SK-N-SH treated with all-trans-retinoic acid at 6 μM for 48 hours (cell line): ENCODE measurements around the gene RTN1.

Experiments
- ATAC-seq: fragments of 200-7000 bp; cut with Tn5 transposase; 3 replicates; pipeline ENCODE4 v1.9.1; 2020; ENCODE audit warnings: mild to moderate bottlenecking, moderate library complexity
- ARNTL ChIP-seq: fragments of 450-650 bp; formaldehyde crosslinking; IDR thresholded peaks from 2 replicates; pipeline ENCODE4 v1.5.0; 2020; ENCODE audit warnings: low read depth, mild to moderate bottlenecking, moderate library complexity, borderline replicate concordance
- BACH2 ChIP-seq: fragments of 250-450 bp; sonication (Bioruptor Pico); IDR thresholded peaks from 2 replicates; pipeline ENCODE4 v1.9.0; 2021; ENCODE audit warnings: mild to moderate bottlenecking, borderline replicate concordance
- ESRRG ChIP-seq: fragments of 250-450 bp; sonication (Bioruptor Pico); IDR thresholded peaks from 2 replicates; pipeline ENCODE4 v1.6.1; 2021; ENCODE audit warnings: mild to moderate bottlenecking
- GLIS3 ChIP-seq: fragments of 250-450 bp; sonication (Bioruptor Pico); IDR thresholded peaks from 2 replicates; pipeline ENCODE4 v1.5.0; 2020; ENCODE audit warnings: mild to moderate bottlenecking, moderate library complexity
- ISL1 ChIP-seq: fragments of 250-450 bp; sonication (Bioruptor Pico); IDR thresholded peaks from 2 replicates; pipeline ENCODE4 v2.1.2; 2022; ENCODE audit warnings: mild to moderate bottlenecking, moderate library complexity
- OSR1 ChIP-seq: fragments of 250-450 bp; sonication (Bioruptor Pico); IDR thresholded peaks from 2 replicates; pipeline ENCODE4 v1.8.0; 2022; ENCODE audit warnings: moderate library complexity, mild to moderate bottlenecking, inconsistent platforms
- PATZ1 ChIP-seq: fragments of 250-450 bp; sonication (Bioruptor Pico); IDR thresholded peaks from 2 replicates; pipeline ENCODE4 v1.8.0; 2020; ENCODE audit warnings: mild to moderate bottlenecking, moderate library complexity, borderline replicate concordance
- POU6F1 ChIP-seq: fragments of 250-450 bp; sonication (Bioruptor Pico); IDR thresholded peaks from 2 replicates; pipeline ENCODE4 v1.8.0; 2021; ENCODE audit warnings: low read depth, mild to moderate bottlenecking, moderate library complexity, borderline replicate concordance
- PPARA ChIP-seq: fragments of 250-450 bp; sonication (Bioruptor Pico); IDR thresholded peaks from 2 replicates; pipeline ENCODE4 v1.5.0; 2020; ENCODE audit warnings: mild to moderate bottlenecking, borderline replicate concordance
- RARB ChIP-seq: fragments of 250-450 bp; sonication (Bioruptor Pico); IDR thresholded peaks from 2 replicates; pipeline ENCODE4 v1.8.0; 2021; ENCODE audit warnings: mild to moderate bottlenecking, moderate library complexity
- TCF4 ChIP-seq: fragments of 250-450 bp; sonication (Bioruptor Pico); IDR thresholded peaks from 2 replicates; pipeline ENCODE4 v1.8.0; 2021; ENCODE audit warnings: mild to moderate bottlenecking, moderate library complexity, borderline replicate concordance
- TOX ChIP-seq: fragments of 250-450 bp; sonication (Bioruptor Pico); IDR thresholded peaks from 2 replicates; pipeline ENCODE4 v1.8.0; 2021; ENCODE audit warnings: mild to moderate bottlenecking, moderate library complexity, borderline replicate concordance
- TSHZ2 ChIP-seq: fragments of 250-450 bp; sonication (Bioruptor Pico); IDR thresholded peaks from 2 replicates; pipeline ENCODE4 v1.5.0; 2020; ENCODE audit warnings: mild to moderate bottlenecking, moderate library complexity
- ZFP3 ChIP-seq: fragments of 250-450 bp; sonication (Bioruptor Pico); IDR thresholded peaks from 2 replicates; pipeline ENCODE4 v1.5.0; 2020; ENCODE audit warnings: mild to moderate bottlenecking, moderate library complexity
- ZFP30 ChIP-seq: fragments of 450-650 bp; formaldehyde crosslinking; IDR thresholded peaks from 2 replicates; pipeline ENCODE4 v1.5.0; 2022; ENCODE audit warnings: mild to moderate bottlenecking, moderate library complexity
- ZNF70 ChIP-seq: fragments of 450-650 bp; formaldehyde crosslinking; IDR thresholded peaks from 2 replicates; pipeline ENCODE4 v1.5.0; 2020; ENCODE audit warnings: mild to moderate bottlenecking, moderate library complexity
- ZNF8 ChIP-seq: fragments of 450-650 bp; formaldehyde crosslinking; IDR thresholded peaks from 2 replicates; pipeline ENCODE4 v1.5.0; 2020; ENCODE audit warnings: mild to moderate bottlenecking, moderate library complexity
- TF ChIP-seq, protein P1 (sequence below): fragments of 250-450 bp; sonication (Bioruptor Pico); IDR thresholded peaks from 2 replicates; pipeline ENCODE4 v1.5.1; 2020; ENCODE audit warnings: low read depth, mild to moderate bottlenecking, moderate library complexity

RTN1 gene

DNA sequence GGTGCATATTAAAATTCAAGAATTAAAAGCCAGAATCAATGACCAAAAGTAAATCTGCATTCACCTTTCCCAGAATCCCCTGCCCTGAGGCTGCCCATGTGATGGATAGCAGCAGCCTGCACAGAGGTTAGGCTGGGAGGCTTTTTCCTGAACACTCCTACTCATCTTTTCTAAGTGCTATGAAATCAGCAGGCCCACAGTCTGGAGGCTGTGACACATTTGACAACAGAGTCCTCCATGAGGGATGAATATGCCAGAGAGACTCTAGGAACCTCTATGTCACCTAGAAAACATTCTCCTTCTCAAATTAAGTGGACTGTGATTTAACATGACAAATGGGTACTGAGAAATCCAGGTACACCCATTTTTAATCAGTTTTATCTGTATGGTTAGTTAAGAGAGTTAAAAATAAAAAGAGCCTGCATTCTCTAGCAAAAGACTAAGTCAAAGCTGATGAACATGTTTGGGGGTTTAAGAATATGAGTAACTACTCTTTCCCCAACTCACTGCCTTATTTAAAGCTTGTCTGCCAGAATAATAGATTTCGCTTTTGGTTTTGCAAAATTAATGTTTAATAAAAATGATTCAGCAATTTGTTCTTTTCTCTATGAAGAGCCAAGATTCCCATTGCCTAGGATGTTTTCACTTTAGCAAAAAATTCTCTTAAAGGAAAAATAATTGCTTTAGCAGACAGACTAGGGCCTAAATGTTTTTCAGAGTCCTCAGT is 115.0 kb downstream of the RTN1 start:
- ATAC-seq = no peak
- TF ChIP-seq ZNF8 (CRISPR knock-in tag) (no peak), PPARA (CRISPR knock-in tag) (no peak), PATZ1 (no peak), ISL1 (peak; percentile 44), ZFP3 (CRISPR knock-in tag) (peak; percentile 79)

- TF ChIP-seq, protein P1, sequence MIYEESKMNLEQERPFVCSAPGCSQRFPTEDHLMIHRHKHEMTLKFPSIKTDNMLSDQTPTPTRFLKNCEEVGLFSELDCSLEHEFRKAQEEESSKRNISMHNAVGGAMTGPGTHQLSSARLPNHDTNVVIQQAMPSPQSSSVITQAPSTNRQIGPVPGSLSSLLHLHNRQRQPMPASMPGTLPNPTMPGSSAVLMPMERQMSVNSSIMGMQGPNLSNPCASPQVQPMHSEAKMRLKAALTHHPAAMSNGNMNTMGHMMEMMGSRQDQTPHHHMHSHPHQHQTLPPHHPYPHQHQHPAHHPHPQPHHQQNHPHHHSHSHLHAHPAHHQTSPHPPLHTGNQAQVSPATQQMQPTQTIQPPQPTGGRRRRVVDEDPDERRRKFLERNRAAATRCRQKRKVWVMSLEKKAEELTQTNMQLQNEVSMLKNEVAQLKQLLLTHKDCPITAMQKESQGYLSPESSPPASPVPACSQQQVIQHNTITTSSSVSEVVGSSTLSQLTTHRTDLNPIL (CRISPR knock-in tag) = no peak
- TF ChIP-seq ZFP30 (CRISPR knock-in tag) (no peak), BACH2 (CRISPR knock-in tag) (no peak), ZNF8 (CRISPR knock-in tag) (no peak), TSHZ2 (CRISPR knock-in tag) (no peak), GLIS3 (CRISPR knock-in tag) (no peak), TOX (CRISPR knock-in tag) (no peak), ESRRG (CRISPR knock-in tag) (no peak), POU6F1 (no peak), RARB (no peak)
- TF ChIP-seq, all 23 proteins: peak for 0
- no peak for ATAC-seq
Measured at GRCh38 chr14:59754256-59754655, 116.3 kb downstream of the RTN1 start.

- TF ChIP-seq ESRRG (CRISPR knock-in tag) = no peak
- TF ChIP-seq PATZ1 = no peak
- no peak for TF ChIP-seq PPARA (CRISPR knock-in tag)
- no peak for TF ChIP-seq OSR1 (CRISPR knock-in tag)
- no peak for TF ChIP-seq ARNTL (CRISPR knock-in tag)
- no peak for TF ChIP-seq TCF4 (CRISPR knock-in tag)
- no peak for TF ChIP-seq ISL1
- TF ChIP-seq, all 23 proteins: peak for 0
- ATAC-seq = no peak
Measured at GRCh38 chr14:59753512-59753911, 117.1 kb downstream of the RTN1 start.

- no peak for ATAC-seq
- TF ChIP-seq TCF4 (CRISPR knock-in tag) = no peak
- no peak for TF ChIP-seq ZNF70 (CRISPR knock-in tag)
- TF ChIP-seq ZFP3 (CRISPR knock-in tag) = no peak
- no peak for TF ChIP-seq PPARA (CRISPR knock-in tag)
- TF ChIP-seq RARB = no peak
- no peak for TF ChIP-seq ARNTL (CRISPR knock-in tag)
Measured at GRCh38 chr14:59751578-59751977, 119.0 kb downstream of the RTN1 start.
